ENCODE results near the gene AHDC1.

AHDC1 gene

DNA sequence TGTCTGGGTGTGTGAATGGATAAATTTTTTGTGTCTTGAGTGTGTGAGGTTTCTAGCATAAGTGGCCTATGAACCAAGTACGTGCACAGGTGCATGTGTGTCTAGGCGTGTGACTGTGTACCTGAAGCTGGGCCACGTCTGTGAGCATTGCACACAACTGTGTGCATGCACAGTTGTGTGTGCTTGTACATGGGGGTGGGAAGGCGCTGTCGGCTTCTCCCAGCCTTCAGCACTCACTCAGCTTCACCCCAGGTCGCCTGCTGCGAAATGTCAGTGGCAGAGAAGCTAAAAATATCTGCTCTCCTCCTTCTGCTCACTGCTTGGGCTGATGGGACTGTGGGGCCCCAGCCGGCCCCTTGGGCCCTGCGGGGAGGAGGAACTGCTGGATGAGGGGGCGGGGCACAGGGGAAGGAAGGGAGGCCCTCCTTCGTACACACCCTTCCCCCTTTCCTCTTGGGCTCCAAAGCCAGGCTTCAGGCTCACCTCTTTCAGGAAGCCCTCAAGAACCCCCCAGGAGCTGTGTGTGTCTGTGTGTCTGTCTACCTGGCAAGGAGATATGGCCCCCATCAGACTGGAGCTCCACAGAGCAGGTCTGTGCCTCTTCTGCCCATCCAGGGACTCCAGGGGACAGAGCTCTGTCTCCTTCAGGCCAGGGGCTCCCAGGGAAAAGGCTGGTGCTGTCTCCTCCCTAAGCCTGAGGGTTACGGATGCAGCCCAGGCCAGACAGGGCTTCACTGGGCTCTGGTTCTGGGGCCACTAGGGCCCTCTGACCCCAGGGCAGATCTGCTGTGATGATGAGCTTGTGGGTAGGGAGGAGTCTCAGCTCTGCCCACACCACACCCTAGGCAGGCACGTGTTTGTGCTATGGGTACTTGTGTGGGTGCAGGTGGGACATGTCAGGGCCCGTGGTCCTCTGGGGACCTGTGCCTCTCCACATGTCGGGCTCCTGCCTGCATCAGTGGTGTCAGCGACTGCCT is 78.4 kb downstream of the AHDC1 start (continued):
- TF ChIP-seq, protein P1, sequence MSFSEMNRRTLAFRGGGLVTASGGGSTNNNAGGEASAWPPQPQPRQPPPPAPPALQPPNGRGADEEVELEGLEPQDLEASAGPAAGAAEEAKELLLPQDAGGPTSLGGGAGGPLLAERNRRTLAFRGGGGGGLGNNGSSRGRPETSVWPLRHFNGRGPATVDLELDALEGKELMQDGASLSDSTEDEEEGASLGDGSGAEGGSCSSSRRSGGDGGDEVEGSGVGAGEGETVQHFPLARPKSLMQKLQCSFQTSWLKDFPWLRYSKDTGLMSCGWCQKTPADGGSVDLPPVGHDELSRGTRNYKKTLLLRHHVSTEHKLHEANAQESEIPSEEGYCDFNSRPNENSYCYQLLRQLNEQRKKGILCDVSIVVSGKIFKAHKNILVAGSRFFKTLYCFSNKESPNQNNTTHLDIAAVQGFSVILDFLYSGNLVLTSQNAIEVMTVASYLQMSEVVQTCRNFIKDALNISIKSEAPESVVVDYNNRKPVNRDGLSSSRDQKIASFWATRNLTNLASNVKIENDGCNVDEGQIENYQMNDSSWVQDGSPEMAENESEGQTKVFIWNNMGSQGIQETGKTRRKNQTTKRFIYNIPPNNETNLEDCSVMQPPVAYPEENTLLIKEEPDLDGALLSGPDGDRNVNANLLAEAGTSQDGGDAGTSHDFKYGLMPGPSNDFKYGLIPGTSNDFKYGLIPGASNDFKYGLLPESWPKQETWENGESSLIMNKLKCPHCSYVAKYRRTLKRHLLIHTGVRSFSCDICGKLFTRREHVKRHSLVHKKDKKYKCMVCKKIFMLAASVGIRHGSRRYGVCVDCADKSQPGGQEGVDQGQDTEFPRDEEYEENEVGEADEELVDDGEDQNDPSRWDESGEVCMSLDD (tag by site-specific recombination; IDR thresholded peaks at IDR 0.05): no peak
- no peak for TF ChIP-seq ZNF121 (tag by site-specific recombination; IDR thresholded peaks at IDR 0.05)
- TF ChIP-seq, protein P2, sequence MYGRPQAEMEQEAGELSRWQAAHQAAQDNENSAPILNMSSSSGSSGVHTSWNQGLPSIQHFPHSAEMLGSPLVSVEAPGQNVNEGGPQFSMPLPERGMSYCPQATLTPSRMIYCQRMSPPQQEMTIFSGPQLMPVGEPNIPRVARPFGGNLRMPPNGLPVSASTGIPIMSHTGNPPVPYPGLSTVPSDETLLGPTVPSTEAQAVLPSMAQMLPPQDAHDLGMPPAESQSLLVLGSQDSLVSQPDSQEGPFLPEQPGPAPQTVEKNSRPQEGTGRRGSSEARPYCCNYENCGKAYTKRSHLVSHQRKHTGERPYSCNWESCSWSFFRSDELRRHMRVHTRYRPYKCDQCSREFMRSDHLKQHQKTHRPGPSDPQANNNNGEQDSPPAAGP (tag by site-specific recombination; IDR thresholded peaks at IDR 0.05): peak; percentile 24; the same call in 1 of the 2 replicates
- TF ChIP-seq, protein P3, sequence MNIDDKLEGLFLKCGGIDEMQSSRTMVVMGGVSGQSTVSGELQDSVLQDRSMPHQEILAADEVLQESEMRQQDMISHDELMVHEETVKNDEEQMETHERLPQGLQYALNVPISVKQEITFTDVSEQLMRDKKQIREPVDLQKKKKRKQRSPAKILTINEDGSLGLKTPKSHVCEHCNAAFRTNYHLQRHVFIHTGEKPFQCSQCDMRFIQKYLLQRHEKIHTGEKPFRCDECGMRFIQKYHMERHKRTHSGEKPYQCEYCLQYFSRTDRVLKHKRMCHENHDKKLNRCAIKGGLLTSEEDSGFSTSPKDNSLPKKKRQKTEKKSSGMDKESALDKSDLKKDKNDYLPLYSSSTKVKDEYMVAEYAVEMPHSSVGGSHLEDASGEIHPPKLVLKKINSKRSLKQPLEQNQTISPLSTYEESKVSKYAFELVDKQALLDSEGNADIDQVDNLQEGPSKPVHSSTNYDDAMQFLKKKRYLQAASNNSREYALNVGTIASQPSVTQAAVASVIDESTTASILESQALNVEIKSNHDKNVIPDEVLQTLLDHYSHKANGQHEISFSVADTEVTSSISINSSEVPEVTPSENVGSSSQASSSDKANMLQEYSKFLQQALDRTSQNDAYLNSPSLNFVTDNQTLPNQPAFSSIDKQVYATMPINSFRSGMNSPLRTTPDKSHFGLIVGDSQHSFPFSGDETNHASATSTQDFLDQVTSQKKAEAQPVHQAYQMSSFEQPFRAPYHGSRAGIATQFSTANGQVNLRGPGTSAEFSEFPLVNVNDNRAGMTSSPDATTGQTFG (tag by site-specific recombination; IDR thresholded peaks at IDR 0.05; ENCODE audit: borderline replicate concordance): no peak
- no peak for TF ChIP-seq SCRT2 (tag by site-specific recombination; IDR thresholded peaks at IDR 0.05)
- TF ChIP-seq, protein P4, sequence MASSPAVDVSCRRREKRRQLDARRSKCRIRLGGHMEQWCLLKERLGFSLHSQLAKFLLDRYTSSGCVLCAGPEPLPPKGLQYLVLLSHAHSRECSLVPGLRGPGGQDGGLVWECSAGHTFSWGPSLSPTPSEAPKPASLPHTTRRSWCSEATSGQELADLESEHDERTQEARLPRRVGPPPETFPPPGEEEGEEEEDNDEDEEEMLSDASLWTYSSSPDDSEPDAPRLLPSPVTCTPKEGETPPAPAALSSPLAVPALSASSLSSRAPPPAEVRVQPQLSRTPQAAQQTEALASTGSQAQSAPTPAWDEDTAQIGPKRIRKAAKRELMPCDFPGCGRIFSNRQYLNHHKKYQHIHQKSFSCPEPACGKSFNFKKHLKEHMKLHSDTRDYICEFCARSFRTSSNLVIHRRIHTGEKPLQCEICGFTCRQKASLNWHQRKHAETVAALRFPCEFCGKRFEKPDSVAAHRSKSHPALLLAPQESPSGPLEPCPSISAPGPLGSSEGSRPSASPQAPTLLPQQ (tag by site-specific recombination; IDR thresholded peaks at IDR 0.05): peak; percentile 90
- TF ChIP-seq ZNF600 (tag by site-specific recombination; IDR thresholded peaks at IDR 0.05): peak; percentile 53; the same call in 1 of the 2 replicates
- peak; percentile 54 for TF ChIP-seq GLIS1 (tag by site-specific recombination; IDR thresholded peaks at IDR 0.05)
- TF ChIP-seq ZXDB (tag by site-specific recombination; IDR thresholded peaks at IDR 0.05): peak; percentile 55; the same call in 1 of the 2 replicates
- no peak for TF ChIP-seq ZNF596 (tag by site-specific recombination; IDR thresholded peaks at IDR 0.05)
- TF ChIP-seq, protein P5, sequence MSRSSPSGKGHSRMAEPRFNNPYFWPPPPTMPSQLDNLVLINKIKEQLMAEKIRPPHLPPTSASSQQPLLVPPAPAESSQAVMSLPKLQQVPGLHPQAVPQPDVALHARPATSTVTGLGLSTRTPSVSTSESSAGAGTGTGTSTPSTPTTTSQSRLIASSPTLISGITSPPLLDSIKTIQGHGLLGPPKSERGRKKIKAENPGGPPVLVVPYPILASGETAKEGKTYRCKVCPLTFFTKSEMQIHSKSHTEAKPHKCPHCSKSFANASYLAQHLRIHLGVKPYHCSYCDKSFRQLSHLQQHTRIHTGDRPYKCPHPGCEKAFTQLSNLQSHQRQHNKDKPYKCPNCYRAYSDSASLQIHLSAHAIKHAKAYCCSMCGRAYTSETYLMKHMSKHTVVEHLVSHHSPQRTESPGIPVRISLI (tag by site-specific recombination; IDR thresholded peaks at IDR 0.05): no peak
- no peak for TF ChIP-seq ZNF184 (tag by site-specific recombination; IDR thresholded peaks at IDR 0.05)

DNA sequence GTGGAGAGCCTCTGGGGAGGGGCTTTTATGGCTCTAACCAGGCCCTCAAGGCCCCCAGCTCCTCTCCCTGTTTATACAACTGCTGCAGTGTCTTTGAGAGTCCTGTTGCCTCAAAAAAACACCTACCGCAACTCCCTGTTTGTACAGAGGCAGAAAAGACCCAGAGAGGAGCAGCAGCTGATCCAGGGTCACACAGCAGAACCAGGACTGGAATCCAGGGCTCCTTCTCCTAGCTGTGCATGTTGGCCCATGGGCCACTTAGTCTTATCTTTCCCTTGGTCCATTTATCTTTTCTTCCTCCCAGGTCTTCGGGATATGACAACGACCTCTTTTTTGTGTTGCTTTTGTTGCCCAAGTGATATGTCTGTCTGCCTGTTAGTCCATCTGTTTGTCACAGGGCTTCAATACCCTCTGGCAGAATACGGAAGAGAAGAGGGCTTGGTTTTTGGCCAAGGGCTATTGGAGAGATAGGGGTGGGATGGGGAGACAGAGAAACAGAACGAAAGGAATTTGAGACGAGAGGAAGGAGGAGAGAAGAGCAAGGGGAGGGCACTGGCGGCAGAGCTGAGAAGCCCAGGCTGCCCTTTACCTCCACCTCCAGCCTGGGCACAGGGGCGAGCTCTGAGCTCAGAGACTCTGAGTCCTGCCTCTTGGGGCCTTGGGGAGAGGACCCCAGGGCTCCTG is 80.5 kb downstream of the AHDC1 start:
- CTCF ChIA-PET: interaction anchor here (0.6 to 1.2 kb wide), 7 partner anchors 14 to 808 kb away, joined by 3 to 5 read pairs (median 3); partner anchors contain the start of gene AHDC1
- TF ChIP-seq ZNF184 (tag by site-specific recombination; IDR thresholded peaks at IDR 0.05): no peak
- TF ChIP-seq ZNF324 (tag by site-specific recombination; IDR thresholded peaks at IDR 0.05): no peak
- TF ChIP-seq IKZF3 (tag by site-specific recombination; IDR thresholded peaks at IDR 0.05): no peak
- TF ChIP-seq ZNF664 (tag by site-specific recombination; IDR thresholded peaks at IDR 0.05): no peak
- no peak for TF ChIP-seq HOXD13 (CRISPR knock-in tag; IDR thresholded peaks at IDR 0.05; ENCODE audit: borderline replicate concordance)
- no peak for TF ChIP-seq MYNN (tag by site-specific recombination; IDR thresholded peaks at IDR 0.05; ENCODE audit: borderline replicate concordance)
- no peak for TF ChIP-seq TCF7L2 (IDR thresholded peaks at IDR 0.05; ENCODE audit: borderline replicate concordance, low read depth, low read length)
- no peak for TF ChIP-seq SP2 (tag by site-specific recombination; IDR thresholded peaks at IDR 0.05)
- TF ChIP-seq ZNF530 (tag by site-specific recombination; IDR thresholded peaks at IDR 0.05; ENCODE audit: low read depth): no peak
- no peak for TF ChIP-seq ZNF626 (tag by site-specific recombination; IDR thresholded peaks at IDR 0.05)
- TF ChIP-seq ZNF654 (tag by site-specific recombination; IDR thresholded peaks at IDR 0.05; ENCODE audit: low read depth): no peak
- TF ChIP-seq ZNF660 (tag by site-specific recombination; IDR thresholded peaks at IDR 0.05): no peak
- TF ChIP-seq, protein P6, sequence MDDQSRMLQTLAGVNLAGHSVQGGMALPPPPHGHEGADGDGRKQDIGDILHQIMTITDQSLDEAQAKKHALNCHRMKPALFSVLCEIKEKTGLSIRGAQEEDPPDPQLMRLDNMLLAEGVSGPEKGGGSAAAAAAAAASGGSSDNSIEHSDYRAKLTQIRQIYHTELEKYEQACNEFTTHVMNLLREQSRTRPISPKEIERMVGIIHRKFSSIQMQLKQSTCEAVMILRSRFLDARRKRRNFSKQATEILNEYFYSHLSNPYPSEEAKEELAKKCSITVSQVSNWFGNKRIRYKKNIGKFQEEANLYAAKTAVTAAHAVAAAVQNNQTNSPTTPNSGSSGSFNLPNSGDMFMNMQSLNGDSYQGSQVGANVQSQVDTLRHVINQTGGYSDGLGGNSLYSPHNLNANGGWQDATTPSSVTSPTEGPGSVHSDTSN (CRISPR knock-in tag; IDR thresholded peaks at IDR 0.05): no peak

More for the DNA sequence above, 80.5 kb downstream of the AHDC1 start:
- Histone ChIP-seq H3K4me3 (ENCODE audit: low read depth, low read length) (no peak overlapping the region), H3K27ac (ENCODE audit: extremely low read depth, low read depth, low read length) (no peak overlapping the region), H3K36me3 (ENCODE audit: control insufficient read depth in 2 of 2, insufficient read depth in 1 of 2, low read length in 2 of 2) (no peaks in the 10 kb centered on the region), H3K9me3 (ENCODE audit: control insufficient read depth, insufficient read depth, low read depth, low read length) (no peaks in the 10 kb centered on the region), H3K4me1 (ENCODE audit: control insufficient read depth, insufficient read depth, low read length) (peaks cover 9% of the 10 kb centered on the region)
- POLR2A ChIA-PET: interaction anchor here (0.8 to 1.2 kb wide), 2 partner anchors 33 to 81 kb away, joined by 3 read pairs; partner anchors contain the start of gene AHDC1
